Endothelial cell of umbilical vein (primary cell): ENCODE measurements around the gene KLF1. TPM values are rescaled to one million over a fixed set of nuclear protein-coding genes. Genes with fewer than 3 reads are reported as not detected.

ENCODE experiments used
- BruUV-seq: library from RNA; stranded (reverse); fragments of 400-500 nt; replicated peaks from 2 replicates; lab custom pipeline; 2021; lab: Mats Ljungman, UMichigan
- CTCF ChIA-PET: fragments of 300-600, 350-600 bp; sonication (Branson Sonifier 250); formaldehyde crosslinking; loops from one replicate; lab custom pipeline; 2021; ENCODE audit warnings: antibody characterized with exemption, inconsistent platforms; lab: Charles Lee
- POLR2A ChIA-PET: fragments of 300-600, 350-600 bp; sonication (Branson Sonifier 250); formaldehyde crosslinking; loops from one replicate; lab custom pipeline; 2021; ENCODE audit warnings: antibody characterized with exemption, inconsistent platforms; lab: Charles Lee
- DNase-seq: peaks from one replicate; pipeline ENCODE4 v3.0.0-alpha.2; 2011; ENCODE audit warnings: low read depth, low spot score
- FAIRE-seq: peaks from 2 replicates; lab custom pipeline; 2011; peaks lifted over from hg19 to GRCh38; lab: Jason Lieb, UNC
- H2AFZ ChIP-seq: 2 replicates; pipeline ENCODE4 v1.6.0; 2012; ENCODE audit warnings: low read depth, low read length, control low read depth, inconsistent platforms
- H3K27ac ChIP-seq: 2 replicates; pipeline ENCODE4 v1.5.1; 2011; ENCODE audit warnings: low read depth, mild to moderate bottlenecking, control low read depth, low read length, moderate library complexity; ENCODE audit not compliant: insufficient read depth
- H3K27me3 ChIP-seq, 2 experiments: 2 replicates each; pipeline versions ENCODE4 v1.6.0 to v1.6.1; 2011; ENCODE audit warnings: low read length in 2 of 2, mixed read lengths in 1 of 2; ENCODE audit not compliant: control insufficient read depth in 2 of 2, insufficient read depth in 2 of 2
- H3K36me3 ChIP-seq, 2 experiments: 2 replicates in 1 of 2; 3 replicates in 1 of 2; pipeline ENCODE4 v1.5.1; 2011; ENCODE audit warnings: low read length in 2 of 2, mild to moderate bottlenecking in 1 of 2, moderate library complexity in 1 of 2; ENCODE audit not compliant: control insufficient read depth in 2 of 2, insufficient read depth in 2 of 2; ENCODE audit errors: extremely low read depth in 1 of 2
- H3K4me1 ChIP-seq: 3 replicates; pipeline ENCODE4 v1.5.1; 2011; ENCODE audit warnings: mild to moderate bottlenecking, low read length; ENCODE audit not compliant: control insufficient read depth, insufficient read depth; ENCODE audit errors: extremely low read depth
- H3K4me2 ChIP-seq: 2 replicates; pipeline ENCODE4 v1.6.1; 2011; ENCODE audit warnings: low read length, control low read depth, mixed read lengths; ENCODE audit not compliant: insufficient read depth
- H3K4me3 ChIP-seq, 3 experiments: fragments of 200-600 bp in 1 of 3; sonication (generic), shearing (Covaris generic) in 1 of 3; replicated peaks in 1 of 3; 2 replicates each; pipeline ENCODE4 v1.5.1; 2011 to 2016; ENCODE audit warnings: control low read depth in 3 of 3, low read length in 3 of 3, mild to moderate bottlenecking in 2 of 3, inconsistent platforms in 1 of 3, low read depth in 1 of 3, moderate library complexity in 1 of 3; ENCODE audit not compliant: insufficient read depth in 1 of 3
- H3K79me2 ChIP-seq: 2 replicates; pipeline ENCODE4 v1.6.0; 2012; ENCODE audit warnings: low read length, inconsistent platforms; ENCODE audit not compliant: control insufficient read depth, insufficient read depth
- H3K9ac ChIP-seq: replicated peaks from 2 replicates; pipeline ENCODE3; 2011; ENCODE audit warnings: low read length, control low read depth; ENCODE audit not compliant: insufficient read depth; ENCODE audit errors: extremely low read depth
- H3K9me1 ChIP-seq: replicated peaks from 3 replicates; pipeline ENCODE4 v1.6.0; 2011; ENCODE audit warnings: mild to moderate bottlenecking, low read length; ENCODE audit not compliant: control insufficient read depth, insufficient read depth; ENCODE audit errors: extremely low read depth
- H3K9me3 ChIP-seq: replicated peaks from 2 replicates; pipeline ENCODE4 v1.5.1; 2012; ENCODE audit warnings: low read length, inconsistent platforms; ENCODE audit not compliant: control insufficient read depth, insufficient read depth
- H4K20me1 ChIP-seq: replicated peaks from 2 replicates; pipeline ENCODE3; 2011; ENCODE audit warnings: mild to moderate bottlenecking, low read length; ENCODE audit not compliant: control insufficient read depth, insufficient read depth; ENCODE audit errors: extremely low read depth
- EZH2 ChIP-seq: IDR thresholded peaks from 2 replicates; pipeline ENCODE4 v1.6.1; 2012; ENCODE audit warnings: borderline replicate concordance, low read depth, mild to moderate bottlenecking, moderate library complexity, low read length, inconsistent platforms; ENCODE audit not compliant: severe bottlenecking
- FOS ChIP-seq: IDR thresholded peaks from 2 replicates; pipeline ENCODE4 v1.6.1; 2011; ENCODE audit warnings: mild to moderate bottlenecking, low read length, moderate library complexity, borderline replicate concordance; ENCODE audit not compliant: insufficient read depth
- GATA2 ChIP-seq: IDR thresholded peaks from 2 replicates; pipeline ENCODE4 v1.7.0; 2011; ENCODE audit warnings: low read depth, mild to moderate bottlenecking, moderate library complexity, mixed read lengths, low read length; ENCODE audit not compliant: insufficient read length, insufficient read depth
- JUN ChIP-seq: IDR thresholded peaks from 2 replicates; pipeline ENCODE4 v1.6.1; 2011; ENCODE audit warnings: borderline replicate concordance, low read depth; ENCODE audit not compliant: insufficient read length, insufficient read depth
- MYC ChIP-seq: IDR thresholded peaks from one replicate; pipeline ENCODE4 v1.6.1; 2011; ENCODE audit warnings: mild to moderate bottlenecking, low read depth, low read length
- POLR2A ChIP-seq: IDR thresholded peaks from 2 replicates; pipeline ENCODE4 v1.6.1; 2012; ENCODE audit warnings: low read depth, mild to moderate bottlenecking, control low read depth, low read length
- POLR2AphosphoS5 ChIP-seq: IDR thresholded peaks from 2 replicates; pipeline ENCODE4 v1.6.1; 2012; ENCODE audit warnings: low read depth, mild to moderate bottlenecking, control low read depth, low read length, moderate library complexity; ENCODE audit not compliant: insufficient read depth
- dilution Hi-C: fragments of 300-500 bp; cut with MboI; formaldehyde crosslinking; loops from one replicate; pipeline ENCODE4 v1.15.0; 2019; ENCODE audit warnings: low sequenced_read_pairs; ENCODE audit not compliant: extremely low pct_ligation_motif_present
- intact Hi-C: fragments of 100-400 bp; cut with micrococcal nuclease; formaldehyde crosslinking; loops from one replicate; pipeline ENCODE4 v1.10.0; 2022
- polyA plus RNA-seq, 4 experiments: library from polyadenylated mRNA; depleted of rRNA in 3 of 4; stranded (reverse) in 3 of 4; unstranded in 1 of 4; fragments of >200 nt; gene quantifications; 2 replicates each; pipeline versions ENCODE4 v1.2.1 to v1.2.3, GENCODE V29; 2011 to 2012; ENCODE audit warnings: missing spikeins in 1 of 4
- total RNA-seq: library from RNA; stranded (reverse); gene quantifications from 2 replicates; pipeline ENCODE4 v1.2.3, GENCODE V29; 2021
- TF ChIP-seq, protein P1 (sequence below): IDR thresholded peaks from 2 replicates; pipeline ENCODE4 v1.6.1; 2011; ENCODE audit not compliant: insufficient read depth, insufficient read length
- TF ChIP-seq, protein P2 (sequence below), 2 donors: IDR thresholded peaks; 1 replicate in 1 of 2; 2 replicates in 1 of 2; pipeline ENCODE4 v1.5.1; 2011; ENCODE audit warnings: low read length in 2 of 2, mild to moderate bottlenecking in 2 of 2, moderate library complexity in 2 of 2, control low read depth in 1 of 2, inconsistent platforms in 1 of 2, low read depth in 1 of 2; ENCODE audit not compliant: insufficient read depth in 1 of 2; ENCODE audit errors: extremely low read depth in 1 of 2

The KLF1 gene
- total and polyA plus RNA-seq, 2 donors (not counting 3 experiments of a cell fraction or from before 2014, with no cell fraction given), result not detected

DNA sequence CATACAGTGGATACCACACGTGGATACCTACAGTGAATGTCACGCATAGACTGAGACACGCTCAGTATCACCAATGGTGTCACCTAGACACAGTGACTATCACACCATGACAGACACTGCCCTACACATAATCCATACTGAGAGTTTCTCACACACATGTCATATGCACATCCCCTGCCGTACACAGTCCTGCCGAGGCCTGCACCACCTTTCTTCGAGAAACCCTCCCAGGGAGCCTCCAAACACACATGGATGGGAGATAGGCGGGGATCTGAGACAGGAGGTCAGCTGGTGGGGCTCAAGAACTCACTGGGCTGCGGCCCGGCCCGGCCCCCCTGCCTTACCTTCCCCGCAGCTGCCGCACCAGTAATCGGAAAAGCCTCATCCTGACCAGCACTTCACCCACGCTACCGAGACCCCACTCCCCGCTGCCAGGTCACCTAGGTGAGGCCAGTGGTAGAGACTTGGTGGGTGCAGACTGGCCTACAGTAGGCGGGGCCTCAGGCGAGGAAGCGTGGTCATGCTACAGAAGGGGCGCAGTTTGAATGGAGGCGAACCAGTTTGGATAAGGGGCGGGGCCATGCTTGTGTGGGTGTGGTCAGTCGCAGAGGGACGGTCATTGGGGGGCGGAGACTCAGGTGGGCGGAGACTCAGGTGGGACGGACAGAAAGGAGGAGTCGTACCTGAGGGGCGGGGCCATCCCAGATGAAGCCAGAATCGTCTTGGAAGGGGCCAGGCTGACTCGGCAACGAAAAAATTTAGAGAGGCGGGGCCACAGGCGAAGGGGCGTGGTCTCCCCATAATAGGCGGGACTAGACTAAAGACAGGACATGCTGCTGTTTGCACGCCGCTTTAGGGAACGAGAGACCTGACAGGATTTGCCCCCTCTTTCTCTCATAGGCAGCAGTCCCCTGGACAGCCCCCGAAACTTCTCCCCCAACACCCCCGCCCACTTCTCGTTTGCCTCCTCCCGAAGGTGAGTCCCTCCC, 46.6 kb downstream of the KLF1 start:
- dilution Hi-C loops, result no loop called here
- Histone ChIP-seq H2AFZ (peak overlapping the region; percentile 43), H3K9me3 (no peaks in the 10 kb centered on the region), H4K20me1 (no peaks in the 10 kb centered on the region), H3K9me1 (no peaks in the 10 kb centered on the region), H3K27me3 (peaks cover 41 to 49% of the 10 kb centered on the region in 2 experiments), H3K4me1 (no peaks in the 10 kb centered on the region), H3K79me2 (no peaks in the 10 kb centered on the region), H3K36me3 (no peaks in the 10 kb centered on the region), H3K4me2 (peak overlapping the region; percentile 5), H3K27ac (no peak overlapping the region), H3K4me3 (no peak overlapping the region), H3K9ac (no peak overlapping the region)
- DNase-seq, result peak; percentile 36
- TF ChIP-seq FOS (no peak), POLR2AphosphoS5 (no peak), MYC (no peak), JUN (no peak), GATA2 (no peak), EZH2 (no peak), POLR2A (no peak)
- TF ChIP-seq, protein P1, sequence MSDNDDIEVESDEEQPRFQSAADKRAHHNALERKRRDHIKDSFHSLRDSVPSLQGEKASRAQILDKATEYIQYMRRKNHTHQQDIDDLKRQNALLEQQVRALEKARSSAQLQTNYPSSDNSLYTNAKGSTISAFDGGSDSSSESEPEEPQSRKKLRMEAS, result no peak
- TF ChIP-seq, protein P2, sequence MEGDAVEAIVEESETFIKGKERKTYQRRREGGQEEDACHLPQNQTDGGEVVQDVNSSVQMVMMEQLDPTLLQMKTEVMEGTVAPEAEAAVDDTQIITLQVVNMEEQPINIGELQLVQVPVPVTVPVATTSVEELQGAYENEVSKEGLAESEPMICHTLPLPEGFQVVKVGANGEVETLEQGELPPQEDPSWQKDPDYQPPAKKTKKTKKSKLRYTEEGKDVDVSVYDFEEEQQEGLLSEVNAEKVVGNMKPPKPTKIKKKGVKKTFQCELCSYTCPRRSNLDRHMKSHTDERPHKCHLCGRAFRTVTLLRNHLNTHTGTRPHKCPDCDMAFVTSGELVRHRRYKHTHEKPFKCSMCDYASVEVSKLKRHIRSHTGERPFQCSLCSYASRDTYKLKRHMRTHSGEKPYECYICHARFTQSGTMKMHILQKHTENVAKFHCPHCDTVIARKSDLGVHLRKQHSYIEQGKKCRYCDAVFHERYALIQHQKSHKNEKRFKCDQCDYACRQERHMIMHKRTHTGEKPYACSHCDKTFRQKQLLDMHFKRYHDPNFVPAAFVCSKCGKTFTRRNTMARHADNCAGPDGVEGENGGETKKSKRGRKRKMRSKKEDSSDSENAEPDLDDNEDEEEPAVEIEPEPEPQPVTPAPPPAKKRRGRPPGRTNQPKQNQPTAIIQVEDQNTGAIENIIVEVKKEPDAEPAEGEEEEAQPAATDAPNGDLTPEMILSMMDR (IDR thresholded peaks at IDR 0.05; ENCODE audit: extremely low read depth in 1 of 2, insufficient read depth in 1 of 2, low read depth in 1 of 2, low read length in 2 of 2), result no peak
- ChIA-PET CTCF (no interaction called here), POLR2A (no interaction called here)
- intact Hi-C loops, result no loop called here
- BruUV-seq, result no TSS peak
- FAIRE-seq, result peak; percentile 82
